Measurements from ENCODE around the gene UNC13A. TPM values are rescaled to one million over a fixed set of nuclear protein-coding genes. Genes with fewer than 3 reads are reported as not detected.

The UNC13A gene
- total and polyA plus RNA-seq, 2 of the 13 experiments (the other 11 are each of a cell fraction or from before 2014, with no cell fraction given), result 0.11 to 0.45 TPM

DNA sequence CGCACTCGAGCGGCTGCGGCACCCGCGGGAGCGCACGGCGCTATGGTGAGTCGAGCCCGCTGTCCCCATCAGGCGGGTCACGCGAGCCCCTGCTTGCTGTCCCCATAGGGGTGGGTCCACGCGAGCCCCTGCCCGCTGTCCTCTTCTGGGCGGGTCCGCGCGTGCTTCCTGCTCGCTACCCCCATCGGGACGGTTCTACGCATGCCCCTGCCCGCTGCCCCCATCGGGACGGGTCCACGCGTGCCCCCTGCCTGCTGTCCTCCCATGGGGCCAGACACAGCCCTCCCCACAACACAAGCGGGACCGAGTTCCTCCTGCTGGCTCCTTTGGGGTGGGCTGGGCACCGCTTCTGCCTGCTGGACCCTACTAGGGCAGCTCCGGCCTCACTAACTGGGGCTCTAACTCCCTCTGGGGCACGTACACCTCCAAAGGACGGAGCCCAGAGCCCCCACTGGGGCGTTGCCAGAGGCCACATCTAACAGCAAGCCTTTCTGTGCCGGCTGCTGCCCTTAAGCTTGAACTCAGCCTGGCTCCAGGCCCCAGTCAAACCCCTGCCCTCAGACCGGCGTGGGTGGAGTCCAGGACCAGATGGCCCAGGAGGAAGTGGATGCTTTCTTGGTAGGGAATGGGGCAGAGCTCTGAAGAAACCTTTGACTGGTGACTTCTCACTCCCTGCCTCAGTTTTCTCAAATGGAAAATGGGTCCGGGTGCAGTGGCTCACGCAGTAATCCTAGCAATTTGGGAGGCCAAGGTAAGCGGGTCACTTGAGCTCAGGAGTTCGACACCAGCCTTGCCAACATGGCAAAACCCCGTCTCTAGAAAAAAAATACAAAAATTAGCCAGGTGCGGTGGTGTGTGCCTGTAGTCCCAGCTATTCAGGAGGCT, 132.0 kb downstream of the UNC13A start (continued):
- TF ChIP-seq DR1 (CRISPR knock-in tag; IDR thresholded peaks at IDR 0.05), result peak; percentile 49; the same call in 1 of the 2 replicates
- no peak for TF ChIP-seq ZBTB33 (CRISPR knock-in tag; IDR thresholded peaks at IDR 0.05)
- TF ChIP-seq ZNF572 (CRISPR knock-in tag; IDR thresholded peaks at IDR 0.05), result no peak
- TF ChIP-seq RBM39 (IDR thresholded peaks at IDR 0.05; ENCODE audit: low read depth, low read length, poor library complexity, severe bottlenecking), result no peak
- TF ChIP-seq, protein P1, sequence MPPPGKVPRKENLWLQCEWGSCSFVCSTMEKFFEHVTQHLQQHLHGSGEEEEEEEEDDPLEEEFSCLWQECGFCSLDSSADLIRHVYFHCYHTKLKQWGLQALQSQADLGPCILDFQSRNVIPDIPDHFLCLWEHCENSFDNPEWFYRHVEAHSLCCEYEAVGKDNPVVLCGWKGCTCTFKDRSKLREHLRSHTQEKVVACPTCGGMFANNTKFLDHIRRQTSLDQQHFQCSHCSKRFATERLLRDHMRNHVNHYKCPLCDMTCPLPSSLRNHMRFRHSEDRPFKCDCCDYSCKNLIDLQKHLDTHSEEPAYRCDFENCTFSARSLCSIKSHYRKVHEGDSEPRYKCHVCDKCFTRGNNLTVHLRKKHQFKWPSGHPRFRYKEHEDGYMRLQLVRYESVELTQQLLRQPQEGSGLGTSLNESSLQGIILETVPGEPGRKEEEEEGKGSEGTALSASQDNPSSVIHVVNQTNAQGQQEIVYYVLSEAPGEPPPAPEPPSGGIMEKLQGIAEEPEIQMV (CRISPR knock-in tag; IDR thresholded peaks at IDR 0.05; ENCODE audit: low read depth), result no peak
- TF ChIP-seq, protein P2, sequence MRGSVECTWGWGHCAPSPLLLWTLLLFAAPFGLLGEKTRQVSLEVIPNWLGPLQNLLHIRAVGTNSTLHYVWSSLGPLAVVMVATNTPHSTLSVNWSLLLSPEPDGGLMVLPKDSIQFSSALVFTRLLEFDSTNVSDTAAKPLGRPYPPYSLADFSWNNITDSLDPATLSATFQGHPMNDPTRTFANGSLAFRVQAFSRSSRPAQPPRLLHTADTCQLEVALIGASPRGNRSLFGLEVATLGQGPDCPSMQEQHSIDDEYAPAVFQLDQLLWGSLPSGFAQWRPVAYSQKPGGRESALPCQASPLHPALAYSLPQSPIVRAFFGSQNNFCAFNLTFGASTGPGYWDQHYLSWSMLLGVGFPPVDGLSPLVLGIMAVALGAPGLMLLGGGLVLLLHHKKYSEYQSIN (CRISPR knock-in tag; IDR thresholded peaks at IDR 0.05; ENCODE audit: borderline replicate concordance), result no peak
- no peak for TF ChIP-seq U2AF2 (IDR thresholded peaks at IDR 0.05; ENCODE audit: low read depth, low read length)
- no peak for TF ChIP-seq NCOA2 (CRISPR knock-in tag; IDR thresholded peaks at IDR 0.05)
- TF ChIP-seq ZNF839 (CRISPR knock-in tag; IDR thresholded peaks at IDR 0.05; ENCODE audit: borderline replicate concordance), result no peak
- TF ChIP-seq, protein P3, sequence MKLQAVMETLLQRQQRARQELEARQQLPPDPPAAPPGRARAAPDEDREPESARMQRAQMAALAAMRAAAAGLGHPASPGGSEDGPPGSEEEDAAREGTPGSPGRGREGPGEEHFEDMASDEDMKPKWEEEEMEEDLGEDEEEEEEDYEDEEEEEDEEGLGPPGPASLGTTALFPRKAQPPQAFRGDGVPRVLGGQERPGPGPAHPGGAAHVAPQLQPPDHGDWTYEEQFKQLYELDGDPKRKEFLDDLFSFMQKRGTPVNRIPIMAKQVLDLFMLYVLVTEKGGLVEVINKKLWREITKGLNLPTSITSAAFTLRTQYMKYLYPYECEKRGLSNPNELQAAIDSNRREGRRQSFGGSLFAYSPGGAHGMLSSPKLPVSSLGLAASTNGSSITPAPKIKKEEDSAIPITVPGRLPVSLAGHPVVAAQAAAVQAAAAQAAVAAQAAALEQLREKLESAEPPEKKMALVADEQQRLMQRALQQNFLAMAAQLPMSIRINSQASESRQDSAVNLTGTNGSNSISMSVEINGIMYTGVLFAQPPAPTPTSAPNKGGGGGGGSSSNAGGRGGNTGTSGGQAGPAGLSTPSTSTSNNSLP (IDR thresholded peaks at IDR 0.05; ENCODE audit: low read depth, low read length), result no peak
- TF ChIP-seq SKI (IDR thresholded peaks at IDR 0.05; ENCODE audit: partially characterized antibody), result no peak
- TF ChIP-seq, protein P4, sequence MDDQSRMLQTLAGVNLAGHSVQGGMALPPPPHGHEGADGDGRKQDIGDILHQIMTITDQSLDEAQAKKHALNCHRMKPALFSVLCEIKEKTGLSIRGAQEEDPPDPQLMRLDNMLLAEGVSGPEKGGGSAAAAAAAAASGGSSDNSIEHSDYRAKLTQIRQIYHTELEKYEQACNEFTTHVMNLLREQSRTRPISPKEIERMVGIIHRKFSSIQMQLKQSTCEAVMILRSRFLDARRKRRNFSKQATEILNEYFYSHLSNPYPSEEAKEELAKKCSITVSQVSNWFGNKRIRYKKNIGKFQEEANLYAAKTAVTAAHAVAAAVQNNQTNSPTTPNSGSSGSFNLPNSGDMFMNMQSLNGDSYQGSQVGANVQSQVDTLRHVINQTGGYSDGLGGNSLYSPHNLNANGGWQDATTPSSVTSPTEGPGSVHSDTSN (CRISPR knock-in tag; IDR thresholded peaks at IDR 0.05; ENCODE audit: borderline replicate concordance), result no peak
- no peak for TF ChIP-seq CENPT (CRISPR knock-in tag; IDR thresholded peaks at IDR 0.05; ENCODE audit: low read depth)
- no peak for TF ChIP-seq ZNF232 (CRISPR knock-in tag; IDR thresholded peaks at IDR 0.05; ENCODE audit: borderline replicate concordance)
- TF ChIP-seq MAF1 (CRISPR knock-in tag; IDR thresholded peaks at IDR 0.05; ENCODE audit: borderline replicate concordance), result peak; percentile 58; the same call in 1 of the 2 replicates
- no peak for TF ChIP-seq CENPX (CRISPR knock-in tag; IDR thresholded peaks at IDR 0.05)
- TF ChIP-seq ZNF547 (CRISPR knock-in tag; IDR thresholded peaks at IDR 0.05), result 0 out of 2 replicates have a peak, but pooled peaks have one; percentile 15
- no peak for TF ChIP-seq SNAI1 (CRISPR knock-in tag; IDR thresholded peaks at IDR 0.05; ENCODE audit: borderline replicate concordance)
- no peak for TF ChIP-seq MLLT10 (CRISPR knock-in tag; IDR thresholded peaks at IDR 0.05)

All from HepG2 (cell line).